Brain microvascular endothelial cell (primary cell): Measurements from ENCODE around the gene CKMT2.

ENCODE experiments used
- DNase-seq: peaks from one replicate; pipeline ENCODE4 v3.0.0-alpha.2; 2020
- H3K27ac ChIP-seq: fragments of 250-450 bp; sonication (Bioruptor Pico); 2 replicates; pipeline ENCODE4 v1.5.1; 2020; ENCODE audit warnings: mild to moderate bottlenecking, moderate library complexity
- H3K27me3 ChIP-seq: fragments of 250-450 bp; sonication (Bioruptor Pico); replicated peaks from 2 replicates; pipeline ENCODE4 v1.5.1; 2020; ENCODE audit warnings: mild to moderate bottlenecking
- H3K36me3 ChIP-seq: fragments of 250-450 bp; sonication (Bioruptor Pico); replicated peaks from 2 replicates; pipeline ENCODE4 v1.5.1; 2020; ENCODE audit warnings: mild to moderate bottlenecking
- H3K4me3 ChIP-seq: 2 replicates; pipeline ENCODE4 v1.5.1; 2011; ENCODE audit warnings: low read depth, mild to moderate bottlenecking, control low read depth, low read length, moderate library complexity
- CTCF ChIP-seq: IDR thresholded peaks from 2 replicates; pipeline ENCODE4 v1.5.1; 2011; ENCODE audit warnings: low read depth, mild to moderate bottlenecking, moderate library complexity, low read length, control low read depth, inconsistent platforms; ENCODE audit errors: missing control alignments
- in situ Hi-C: cut with HindIII; loops from 2 replicates; pipeline ENCODE4 v1.10.0; 2017; ENCODE audit warnings: low sequenced_read_pairs, low pct_ligation_motif_present

CKMT2 gene

GRCh38 chr5:81230416-81230815 is 2.7 kb upstream of the CKMT2 start:
- H3K27ac ChIP-seq = no peak overlapping the region
- no peaks in the 10 kb centered on the region for H3K27me3 ChIP-seq
- no peak for TF ChIP-seq CTCF
- H3K36me3 ChIP-seq = no peaks in the 10 kb centered on the region
- in situ Hi-C loops = no loop called here
- no peak overlapping the region for H3K4me3 ChIP-seq
- DNase-seq = no peak

DNA sequence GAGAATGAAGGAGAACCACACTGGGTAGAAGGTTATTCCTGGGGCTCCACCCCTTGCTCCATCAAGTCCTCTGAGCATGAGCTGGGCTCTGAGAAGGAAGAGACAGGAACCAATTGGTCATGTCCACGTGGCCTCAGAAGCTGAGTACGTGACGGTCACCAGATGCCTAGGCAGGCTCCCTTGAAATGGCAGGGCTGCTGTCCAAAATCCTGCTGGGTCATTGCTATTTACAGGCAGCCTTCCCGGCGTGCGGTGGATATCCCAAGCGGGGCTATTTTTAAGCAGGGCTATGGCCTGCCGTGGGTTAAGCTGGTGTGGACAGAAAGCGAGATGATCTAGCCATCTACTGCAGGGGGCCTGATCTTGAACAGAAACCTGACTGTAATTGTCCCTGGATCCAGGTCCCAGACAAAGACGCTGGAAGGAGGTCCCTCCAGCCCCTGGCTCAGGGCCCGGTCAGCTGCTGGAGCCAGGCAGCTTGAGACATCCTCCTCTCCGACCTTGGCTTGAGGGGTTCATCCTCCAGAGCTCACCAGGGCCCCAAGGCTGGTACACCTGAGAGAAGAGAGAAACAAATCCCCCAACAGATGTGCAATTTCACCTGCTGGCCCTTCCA is 550 bp upstream of the CKMT2 start:
- in situ Hi-C loops = no loop called here
- no peaks in the 10 kb centered on the region for H3K27me3 ChIP-seq
- no peak overlapping the region for H3K27ac ChIP-seq
- H3K4me3 ChIP-seq = peak overlapping the region; percentile 47
- no peaks in the 10 kb centered on the region for H3K36me3 ChIP-seq
- no peak for TF ChIP-seq CTCF
- DNase-seq = no peak

DNA sequence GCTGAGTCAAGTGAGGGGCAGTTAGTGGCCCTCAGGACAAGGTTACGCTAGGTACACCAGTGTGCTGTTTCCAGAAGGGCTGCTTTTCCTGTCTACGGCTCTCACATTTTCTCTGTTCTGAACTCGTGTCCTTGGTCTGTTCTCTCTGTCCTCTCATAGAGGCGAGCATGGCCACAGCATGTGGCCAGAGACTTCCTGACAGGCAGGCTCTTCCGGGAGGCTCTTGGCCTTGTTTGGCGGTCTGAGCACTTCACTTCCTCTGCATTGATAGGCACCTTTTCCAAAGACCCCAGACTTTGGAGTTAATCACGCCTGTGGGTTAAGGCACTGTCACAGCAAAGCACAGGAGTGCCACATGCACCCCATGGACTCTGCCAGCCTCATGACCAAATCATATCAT is 1.2 kb downstream of the CKMT2 start:
- Histone ChIP-seq H3K27me3 (no peaks in the 10 kb centered on the region), H3K4me3 (no peak overlapping the region), H3K36me3 (no peaks in the 10 kb centered on the region), H3K27ac (no peak overlapping the region)
- DNase-seq = no peak
- TF ChIP-seq CTCF = no peak
- in situ Hi-C loops = no loop called here

GRCh38 chr5:81234801-81235200 is 1.7 kb downstream of the CKMT2 start:
- DNase-seq = no peak
- H3K4me3 ChIP-seq = no peak overlapping the region
- in situ Hi-C loops = no loop called here
- H3K27ac ChIP-seq = no peak overlapping the region
- TF ChIP-seq CTCF = no peak
- H3K36me3 ChIP-seq = no peaks in the 10 kb centered on the region
- no peaks in the 10 kb centered on the region for H3K27me3 ChIP-seq

DNA sequence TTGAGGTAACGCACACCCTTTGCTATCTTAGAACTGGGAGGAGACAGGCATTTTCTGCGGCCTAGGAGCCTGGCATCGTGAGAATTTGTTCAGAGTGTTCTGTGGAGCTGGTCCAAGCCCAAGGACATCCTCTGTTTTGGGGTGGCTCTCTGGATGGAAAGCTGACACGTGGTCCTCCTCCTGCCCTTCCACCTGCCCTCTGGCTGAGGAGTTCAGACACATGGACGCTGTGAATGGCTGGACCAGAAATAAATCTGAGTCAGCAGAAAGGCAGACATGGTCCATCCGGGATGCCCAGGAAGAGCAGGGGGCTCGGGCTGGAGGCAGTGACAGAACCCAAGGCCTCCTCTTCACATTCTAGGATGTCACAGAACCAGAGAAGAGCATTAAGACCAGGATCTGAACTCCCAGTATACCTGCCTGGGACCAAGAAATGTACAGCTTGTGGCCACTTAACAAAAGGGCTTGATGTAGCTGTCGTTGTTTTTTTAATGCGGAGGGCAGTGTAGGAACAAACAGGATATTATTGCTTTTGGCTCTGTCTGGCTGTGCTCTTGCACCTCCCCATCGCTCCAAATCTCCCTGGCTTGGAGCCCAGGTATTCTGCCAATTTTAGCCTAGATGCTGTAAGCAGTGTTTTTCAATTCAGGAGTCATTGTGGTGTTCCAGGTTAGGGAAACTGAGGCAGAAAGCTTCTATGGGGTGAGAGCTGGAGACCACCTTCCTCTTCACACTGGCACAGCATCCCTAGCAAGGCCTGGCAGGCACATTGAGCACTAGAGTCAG is 2.4 kb downstream of the CKMT2 start:
- in situ Hi-C loops = no loop called here
- Histone ChIP-seq H3K4me3 (no peak overlapping the region), H3K36me3 (no peaks in the 10 kb centered on the region), H3K27ac (no peak overlapping the region), H3K27me3 (no peaks in the 10 kb centered on the region)
- DNase-seq = no peak
- TF ChIP-seq CTCF = no peak
